ENCODE results near the gene MTF1.

GRCh38 chr1:37839676-37840075 is 19.7 kb downstream of the MTF1 start:
- TF ChIP-seq, protein P1, sequence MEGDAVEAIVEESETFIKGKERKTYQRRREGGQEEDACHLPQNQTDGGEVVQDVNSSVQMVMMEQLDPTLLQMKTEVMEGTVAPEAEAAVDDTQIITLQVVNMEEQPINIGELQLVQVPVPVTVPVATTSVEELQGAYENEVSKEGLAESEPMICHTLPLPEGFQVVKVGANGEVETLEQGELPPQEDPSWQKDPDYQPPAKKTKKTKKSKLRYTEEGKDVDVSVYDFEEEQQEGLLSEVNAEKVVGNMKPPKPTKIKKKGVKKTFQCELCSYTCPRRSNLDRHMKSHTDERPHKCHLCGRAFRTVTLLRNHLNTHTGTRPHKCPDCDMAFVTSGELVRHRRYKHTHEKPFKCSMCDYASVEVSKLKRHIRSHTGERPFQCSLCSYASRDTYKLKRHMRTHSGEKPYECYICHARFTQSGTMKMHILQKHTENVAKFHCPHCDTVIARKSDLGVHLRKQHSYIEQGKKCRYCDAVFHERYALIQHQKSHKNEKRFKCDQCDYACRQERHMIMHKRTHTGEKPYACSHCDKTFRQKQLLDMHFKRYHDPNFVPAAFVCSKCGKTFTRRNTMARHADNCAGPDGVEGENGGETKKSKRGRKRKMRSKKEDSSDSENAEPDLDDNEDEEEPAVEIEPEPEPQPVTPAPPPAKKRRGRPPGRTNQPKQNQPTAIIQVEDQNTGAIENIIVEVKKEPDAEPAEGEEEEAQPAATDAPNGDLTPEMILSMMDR (IDR thresholded peaks at IDR 0.05), result no peak
- TF ChIP-seq EZH2 (IDR thresholded peaks at IDR 0.05), result no peak
- no peak for TF ChIP-seq EZH2phosphoT487 (IDR thresholded peaks at IDR 0.05)

Measured in neural progenitor cell (in vitro differentiated cells).